GM13977 (cell line): Measurements from ENCODE around the gene SMYD3.

ENCODE experiments used
- DNase-seq: peaks from one replicate; pipeline ENCODE4 v3.0.0; 2012; ENCODE audit warnings: low spot score
- CTCF ChIP-seq: IDR thresholded peaks from 2 replicates; pipeline ENCODE4 v1.5.1; 2012; ENCODE audit warnings: mild to moderate bottlenecking, control low read depth; ENCODE audit not compliant: insufficient read depth; ENCODE audit errors: extremely low read depth, missing control alignments
- in situ Hi-C: fragments of 300-500 bp; cut with MboI; formaldehyde crosslinking; loops from one replicate; pipeline ENCODE4 v1.12.0; 2022; ENCODE audit warnings: low sequenced_read_pairs, low pct_unique_long_range_greater_than_20kb, mixed read lengths, inconsistent platforms; ENCODE audit not compliant: unreplicated experiment

Gene SMYD3

DNA sequence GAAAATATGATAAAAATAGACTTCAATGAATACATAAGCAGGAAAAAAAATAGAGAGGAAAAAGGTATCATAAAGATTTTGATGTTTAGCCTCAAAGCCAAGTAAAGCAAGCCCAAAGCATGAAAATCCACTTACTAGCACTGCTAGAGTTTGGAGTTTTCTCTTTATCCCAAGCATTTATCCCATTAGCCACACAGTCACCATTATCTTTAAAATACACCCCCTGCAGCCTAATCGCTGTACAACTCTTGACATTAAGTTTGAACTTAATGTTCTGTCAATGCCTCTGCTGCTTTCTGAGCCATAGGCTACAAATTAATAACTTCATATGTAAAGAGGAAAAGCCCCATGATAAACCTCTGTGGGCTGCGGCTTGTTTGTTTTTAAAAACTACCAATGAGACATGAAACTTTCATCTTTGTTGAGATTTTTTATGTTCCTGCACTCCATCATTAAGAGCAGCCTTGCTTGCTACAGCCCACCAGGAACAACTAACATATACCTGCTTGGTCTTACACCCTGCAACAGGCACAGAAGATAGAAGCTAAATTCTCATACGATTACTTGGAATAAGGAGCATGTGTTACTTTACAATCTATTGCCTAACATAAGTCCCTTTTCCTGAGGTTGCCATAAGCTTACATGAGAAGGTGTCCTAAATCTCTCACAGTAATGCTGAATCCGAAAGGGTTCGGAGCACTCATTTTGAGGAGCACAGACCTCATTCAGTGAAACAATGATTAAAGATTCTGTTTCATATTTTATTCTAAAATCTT, 202.4 kb downstream of the SMYD3 start:
- no peak for DNase-seq
- no peak for TF ChIP-seq CTCF
- in situ Hi-C loops = no loop called here

GRCh38 chr1:246302711-246303317, 204.3 kb downstream of the SMYD3 start:
- no peak for DNase-seq
- TF ChIP-seq CTCF = no peak
- in situ Hi-C loops = no loop called here

DNA sequence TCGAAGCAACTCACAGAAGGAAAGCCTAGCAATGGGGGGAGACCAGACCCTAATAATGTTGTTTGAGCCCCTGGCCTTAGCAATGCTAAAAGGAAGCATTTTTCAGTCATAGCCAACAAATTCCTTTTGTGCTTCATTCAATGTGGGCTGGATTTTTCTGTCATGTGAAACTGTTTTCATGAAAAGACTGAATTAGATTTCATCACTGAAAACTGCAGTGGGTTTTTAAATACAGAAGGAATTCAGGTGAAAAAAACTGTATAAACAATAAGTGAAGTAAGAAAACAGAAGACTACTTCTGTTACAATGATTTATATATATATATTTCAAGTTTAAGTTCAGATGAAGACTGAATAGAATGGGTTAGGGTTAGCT, 204.8 kb downstream of the SMYD3 start:
- no peak for TF ChIP-seq CTCF
- DNase-seq = no peak
- in situ Hi-C loops = no loop called here

GRCh38 chr1:246301553-246302250, 205.4 kb downstream of the SMYD3 start:
- DNase-seq = no peak
- TF ChIP-seq CTCF = no peak
- in situ Hi-C loops = no loop called here

DNA sequence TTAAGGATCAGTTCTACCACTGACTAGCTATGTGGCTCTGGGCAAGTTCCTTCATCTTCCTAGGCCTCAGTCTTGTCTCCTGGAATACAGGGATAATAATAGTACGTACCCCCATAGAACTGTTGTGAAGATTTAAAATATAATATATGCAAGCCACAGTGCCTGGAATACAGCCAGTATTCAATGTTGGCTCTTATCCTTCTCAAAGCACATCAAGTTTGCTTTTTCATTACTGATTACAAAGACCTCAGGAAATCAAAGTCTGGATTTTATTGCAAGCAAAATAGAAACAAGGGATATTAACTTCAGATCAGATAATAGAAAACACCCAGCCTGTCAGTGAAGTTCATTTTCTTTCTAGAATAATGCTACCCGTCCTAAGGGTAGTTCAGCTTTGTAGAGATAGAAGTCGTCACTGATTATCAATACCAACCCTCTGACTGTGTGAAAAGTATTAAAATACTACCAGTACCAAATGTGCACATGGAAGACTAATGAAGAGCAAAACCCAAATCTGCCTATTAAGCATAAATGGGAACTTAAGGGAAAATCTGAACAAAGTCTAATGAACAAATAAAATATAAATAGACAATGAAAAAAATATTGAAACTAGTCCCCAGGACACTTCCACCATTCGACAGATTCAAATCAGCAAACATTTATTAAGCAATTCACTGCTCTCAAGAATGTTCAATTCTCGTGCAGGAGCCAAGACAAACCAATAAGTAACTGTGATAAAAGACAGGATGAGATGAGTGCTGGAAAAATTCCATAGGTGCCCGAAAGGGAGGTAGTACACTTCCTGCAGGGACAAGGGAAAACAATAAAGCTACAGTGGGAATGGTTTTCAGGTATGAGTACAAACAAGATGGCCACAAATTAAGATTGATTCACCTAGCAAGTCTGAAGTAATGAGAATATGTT, 206.2 kb downstream of the SMYD3 start:
- TF ChIP-seq CTCF = no peak
- no peak for DNase-seq
- in situ Hi-C loops = no loop called here
